HG03025 (cell line): ENCODE measurements around the gene PCNX2.

Experiments used
- ATAC-seq: cut with Tn5 transposase; IDR thresholded peaks from one replicate; pipeline ENCODE4 v1.9.1; 2021; ENCODE audit warnings: mild to moderate bottlenecking, moderate library complexity; ENCODE audit not compliant: unreplicated experiment, low FRiP score

PCNX2 gene

GRCh38 chr1:233295237-233295974 is at the start of gene PCNX2:
PCNX2 (minus strand) TSS chr1:233295725; CDS start chr1:233295478, 247 bp downstream.
- peak; percentile 84 for ATAC-seq

GRCh38 chr1:233343262-233343661 is 47.7 kb upstream of the PCNX2 start:
- no peak for ATAC-seq

DNA sequence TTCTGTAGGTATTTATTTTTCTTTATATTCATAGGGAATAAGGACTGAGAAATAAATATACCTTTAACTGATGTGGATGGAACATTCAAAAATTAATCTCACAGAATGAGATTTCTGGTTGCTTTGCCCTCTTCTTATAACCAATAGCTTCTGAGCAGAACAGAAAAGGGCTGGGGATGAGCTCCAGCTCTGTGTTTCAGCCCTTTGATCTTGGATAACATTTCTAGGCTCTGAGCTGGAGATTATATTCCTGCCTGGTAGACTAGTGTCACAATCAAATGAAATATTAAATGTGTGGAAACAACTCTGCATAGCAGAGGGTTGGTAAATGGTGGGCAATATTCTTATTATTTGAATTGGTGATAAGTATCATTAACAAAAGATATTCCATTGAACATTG is 46.6 kb upstream of the PCNX2 start:
- ATAC-seq, result no peak

DNA sequence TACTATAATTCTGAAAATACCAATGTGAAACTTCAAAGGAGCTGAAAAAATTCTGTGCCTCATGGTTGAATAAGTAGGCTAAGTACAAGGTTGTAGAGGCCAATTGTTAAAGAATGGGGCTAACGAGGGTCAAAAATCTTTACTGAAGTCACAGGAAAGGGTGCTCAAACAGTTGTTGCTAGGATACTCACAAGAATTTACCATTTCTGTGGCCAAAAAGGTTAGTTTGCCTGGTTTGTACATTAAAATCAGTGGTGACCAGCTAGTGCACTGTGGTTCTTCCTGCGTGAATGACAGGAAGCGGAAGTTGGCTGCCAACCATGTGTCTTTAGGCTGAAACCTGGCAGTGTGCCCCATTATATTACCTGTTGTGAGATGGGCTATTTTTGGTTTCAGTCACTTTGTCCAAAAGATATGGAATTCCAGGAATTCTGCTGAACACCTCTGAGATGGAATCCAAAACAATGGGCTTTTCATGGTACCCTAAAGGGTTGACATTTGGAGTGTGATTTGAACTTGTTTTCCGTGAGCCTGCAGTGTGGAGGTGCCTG is 45.5 kb upstream of the PCNX2 start:
- no peak for ATAC-seq

GRCh38 chr1:233340031-233340555 is 44.6 kb upstream of the PCNX2 start:
- ATAC-seq, result no peak

GRCh38 chr1:233338102-233338501 is 42.6 kb upstream of the PCNX2 start:
- no peak for ATAC-seq

GRCh38 chr1:233337505-233337904 is 42.0 kb upstream of the PCNX2 start:
- ATAC-seq, result no peak

- ATAC-seq, result no peak
Measured at GRCh38 chr1:233336554-233337456, 41.3 kb upstream of the PCNX2 start.

DNA sequence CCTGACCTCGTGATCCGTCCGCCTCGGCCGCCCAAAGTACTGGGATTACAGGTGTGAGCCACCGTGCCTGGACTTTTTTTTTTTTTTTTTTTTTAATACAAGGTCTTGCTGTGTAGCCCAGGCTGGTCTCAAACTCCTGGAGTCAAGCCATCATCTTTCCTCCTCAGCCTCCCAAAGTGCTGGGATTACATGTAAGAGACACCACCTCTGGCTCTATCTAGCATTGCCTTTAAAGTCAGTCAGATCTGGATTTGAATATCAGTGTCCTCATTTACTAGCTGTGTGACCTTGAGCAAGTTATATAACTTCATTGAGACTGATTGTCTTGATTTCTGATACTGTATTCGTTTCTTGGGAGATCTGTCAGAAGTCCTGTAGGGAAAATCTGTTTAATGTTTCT is 38.6 kb upstream of the PCNX2 start:
- ATAC-seq, result no peak

DNA sequence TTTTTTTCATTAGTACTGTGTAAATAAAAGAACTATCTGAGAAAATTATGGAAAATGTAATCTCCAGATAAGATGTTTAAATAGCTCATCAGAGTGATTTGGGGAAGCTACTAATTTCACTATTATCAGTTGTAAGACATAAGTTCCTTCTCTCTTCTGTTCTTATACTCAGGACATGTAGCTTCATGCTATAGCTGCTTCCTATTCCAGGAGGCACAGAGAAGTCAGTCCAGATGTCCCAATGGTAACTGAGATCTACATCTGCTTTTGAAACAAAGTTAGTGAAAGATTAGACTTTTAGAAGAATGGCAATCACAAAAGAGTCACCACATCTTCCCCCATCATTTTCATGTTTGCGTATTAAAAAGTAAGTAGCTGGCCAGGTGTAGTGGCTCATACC is 37.6 kb upstream of the PCNX2 start:
- ATAC-seq, result no peak

DNA sequence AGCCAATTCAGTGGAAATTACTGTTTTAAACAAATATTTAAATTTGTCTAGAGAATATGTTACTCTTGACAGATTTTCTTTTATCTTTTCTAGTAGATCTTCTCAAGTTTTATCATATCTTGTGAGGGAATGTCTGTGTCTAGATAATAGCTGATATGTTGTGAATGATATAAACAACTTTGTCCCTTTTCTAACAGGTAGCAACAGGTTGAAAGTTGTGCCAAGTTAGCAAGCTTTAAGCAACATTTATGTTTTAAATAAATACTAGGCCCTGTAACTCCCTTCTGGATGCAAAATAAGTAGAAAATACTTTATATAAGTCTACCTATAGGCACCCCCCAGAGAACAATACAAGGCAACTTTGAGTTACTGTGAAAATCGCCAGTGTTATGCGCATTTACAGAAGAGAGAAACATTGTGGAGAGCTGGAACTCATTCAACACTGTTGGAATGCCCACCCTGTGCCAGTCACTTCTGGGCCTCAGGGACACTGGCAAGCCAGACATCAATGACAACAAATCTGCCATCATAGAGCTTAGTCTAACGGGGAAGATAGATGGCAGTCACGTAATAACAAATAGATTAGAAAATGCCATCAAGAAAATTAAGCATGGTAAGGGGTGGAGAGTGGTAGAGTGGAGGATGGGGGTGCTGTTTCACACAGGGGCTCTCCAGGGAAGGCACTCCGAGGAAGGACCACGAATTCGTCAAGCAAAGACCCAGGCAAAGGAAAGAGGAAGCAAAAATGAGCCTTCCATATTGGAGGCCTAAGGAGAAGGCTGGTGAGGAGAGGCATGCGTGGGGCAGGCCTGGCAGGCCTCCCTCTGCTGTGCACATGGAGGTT is 36.4 kb upstream of the PCNX2 start:
- no peak for ATAC-seq

DNA sequence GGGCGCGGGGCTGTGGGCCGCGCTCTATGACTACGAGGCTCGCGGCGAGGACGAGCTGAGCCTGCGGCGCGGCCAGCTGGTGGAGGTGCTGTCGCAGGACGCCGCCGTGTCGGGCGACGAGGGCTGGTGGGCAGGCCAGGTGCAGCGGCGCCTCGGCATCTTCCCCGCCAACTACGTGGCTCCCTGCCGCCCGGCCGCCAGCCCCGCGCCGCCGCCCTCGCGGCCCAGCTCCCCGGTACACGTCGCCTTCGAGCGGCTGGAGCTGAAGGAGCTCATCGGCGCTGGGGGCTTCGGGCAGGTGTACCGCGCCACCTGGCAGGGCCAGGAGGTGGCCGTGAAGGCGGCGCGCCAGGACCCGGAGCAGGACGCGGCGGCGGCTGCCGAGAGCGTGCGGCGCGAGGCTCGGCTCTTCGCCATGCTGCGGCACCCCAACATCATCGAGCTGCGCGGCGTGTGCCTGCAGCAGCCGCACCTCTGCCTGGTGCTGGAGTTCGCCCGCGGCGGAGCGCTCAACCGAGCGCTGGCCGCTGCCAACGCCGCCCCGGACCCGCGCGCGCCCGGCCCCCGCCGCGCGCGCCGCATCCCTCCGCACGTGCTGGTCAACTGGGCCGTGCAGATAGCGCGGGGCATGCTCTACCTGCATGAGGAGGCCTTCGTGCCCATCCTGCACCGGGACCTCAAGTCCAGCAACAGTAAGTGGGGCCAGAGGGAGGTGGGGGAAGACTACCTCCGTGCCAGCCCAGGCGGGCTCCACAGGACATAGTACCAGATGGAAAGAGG is 32.8 kb upstream of the PCNX2 start:
- ATAC-seq, result peak; percentile 20

GRCh38 chr1:233327651-233328141 is 32.2 kb upstream of the PCNX2 start, which contains the start of gene MAP3K21:
MAP3K21 (plus strand) TSS chr1:233327724; CDS start chr1:233328029, 305 bp downstream.
- peak; percentile 36 for ATAC-seq

- ATAC-seq, result peak; percentile 84
Measured at GRCh38 chr1:233326811-233327650, 31.5 kb upstream of the PCNX2 start.

DNA sequence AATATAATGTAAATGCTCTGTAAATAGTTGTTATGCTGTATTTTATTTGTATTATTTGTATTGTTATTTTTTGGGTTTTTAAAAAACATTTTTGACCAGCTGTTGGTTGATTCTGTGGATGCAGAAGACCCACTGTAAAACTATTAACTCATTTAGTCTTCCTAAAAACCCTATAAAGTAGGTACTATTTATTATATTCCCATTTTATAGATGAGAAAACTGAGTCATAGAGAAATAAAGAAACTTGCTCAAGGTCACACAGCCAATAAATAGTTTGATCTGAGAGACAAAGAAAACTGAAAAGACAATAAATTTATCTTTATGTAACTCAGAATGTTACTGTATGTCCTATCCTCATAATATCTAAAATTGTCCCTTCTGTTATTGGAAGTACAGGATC is 30.8 kb upstream of the PCNX2 start:
- no peak for ATAC-seq

- no peak for ATAC-seq
Measured at GRCh38 chr1:233323718-233324117, 28.2 kb upstream of the PCNX2 start.

- ATAC-seq, result no peak
Measured at GRCh38 chr1:233320023-233320422, 24.5 kb upstream of the PCNX2 start.

DNA sequence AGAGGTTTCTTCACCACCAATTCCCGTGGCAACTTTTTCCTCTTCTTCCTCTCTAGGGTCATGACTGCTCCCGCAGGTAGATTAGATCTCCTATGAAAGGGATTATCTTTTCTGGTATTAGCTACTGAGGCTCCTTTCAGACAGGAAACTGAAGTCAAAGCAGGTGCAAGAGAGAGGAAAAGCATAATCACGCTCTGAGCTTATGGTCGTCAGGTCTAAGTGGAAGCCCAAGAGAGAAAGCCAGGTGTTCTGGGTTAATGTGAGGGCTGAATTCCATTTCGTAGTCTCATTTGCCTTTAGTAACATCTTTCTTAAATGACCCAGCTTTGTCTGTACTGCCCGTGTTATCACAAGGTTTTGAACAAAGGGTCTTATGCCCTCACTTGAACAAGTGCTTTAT is 23.7 kb upstream of the PCNX2 start:
- ATAC-seq, result no peak
